Activated CD4-positive, CD25-positive, alpha-beta regulatory T cell (primary cell): Measurements from ENCODE around the gene COL20A1.
"Not testable (repeated sequence)": the region's sequence is repeated elsewhere in the genome, so short reads cannot be mapped to it uniquely, and the experiment has no call there.

ENCODE experiments used
- DNase-seq, 4 experiments: peaks; one replicate each; lab custom pipeline; 2025; lab: John Stamatoyannopoulos, UW

COL20A1 gene

GRCh38 chr20:63377256-63377941, 84.4 kb downstream of the COL20A1 start:
- no peak for DNase-seq

DNA sequence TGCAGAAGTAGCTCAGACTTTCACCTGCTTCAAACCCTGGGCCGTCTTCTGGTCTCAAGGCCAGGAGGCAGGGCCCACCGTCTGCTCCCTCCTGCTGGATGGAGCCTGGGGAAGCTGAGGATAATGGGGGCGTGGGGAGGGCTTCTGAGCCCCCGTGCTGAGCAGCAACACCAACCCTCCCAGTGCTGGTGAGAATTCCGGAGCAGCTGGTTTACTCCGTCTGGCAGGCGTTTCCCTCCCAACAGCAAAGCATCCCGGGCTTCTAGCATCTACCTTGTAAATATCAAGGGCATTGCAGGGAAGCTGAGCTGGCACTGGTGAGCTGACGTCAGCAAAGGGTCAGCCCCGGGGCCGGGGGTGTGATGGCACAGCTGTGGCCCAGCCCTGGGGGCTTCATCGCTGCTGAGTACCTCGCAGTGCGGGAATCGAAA, 85.0 kb downstream of the COL20A1 start:
- DNase-seq, result no peak

- DNase-seq, result no peak
These were observed 85.6 kb downstream of the COL20A1 start for GRCh38 chr20:63378626-63379025.

GRCh38 chr20:63379296-63379695, 86.3 kb downstream of the COL20A1 start:
- DNase-seq, result no peak

DNA sequence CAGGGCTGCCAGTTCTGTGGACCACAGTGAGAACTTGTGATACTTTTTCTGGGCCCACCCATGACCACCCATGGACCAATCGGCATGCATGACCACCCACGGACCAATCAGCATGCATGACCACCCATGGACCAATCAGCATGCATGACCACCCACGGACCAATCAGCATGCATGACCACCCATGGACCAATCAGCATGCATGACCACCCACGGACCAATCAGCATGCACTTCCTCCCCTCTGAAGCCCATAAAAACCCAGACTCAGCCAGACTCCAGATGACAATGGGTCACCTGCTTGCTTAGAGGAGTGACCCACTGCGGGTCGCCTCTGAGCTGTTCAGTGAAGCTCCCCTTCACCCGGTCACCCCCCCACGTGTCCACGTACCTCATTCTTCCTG, 86.9 kb downstream of the COL20A1 start:
- not testable (repeated sequence) for DNase-seq

GRCh38 chr20:63380346-63380870, 87.4 kb downstream of the COL20A1 start:
- DNase-seq, result no peak

- DNase-seq, result peak in 2 of 4 experiments; percentile 5 to 9
These were observed 88.9 kb downstream of the COL20A1 start for GRCh38 chr20:63381781-63382431.

- DNase-seq, result no peak
These were observed 89.7 kb downstream of the COL20A1 start for GRCh38 chr20:63382551-63383300.

- no peak for DNase-seq
These were observed 90.6 kb downstream of the COL20A1 start for GRCh38 chr20:63383556-63383955.

DNA sequence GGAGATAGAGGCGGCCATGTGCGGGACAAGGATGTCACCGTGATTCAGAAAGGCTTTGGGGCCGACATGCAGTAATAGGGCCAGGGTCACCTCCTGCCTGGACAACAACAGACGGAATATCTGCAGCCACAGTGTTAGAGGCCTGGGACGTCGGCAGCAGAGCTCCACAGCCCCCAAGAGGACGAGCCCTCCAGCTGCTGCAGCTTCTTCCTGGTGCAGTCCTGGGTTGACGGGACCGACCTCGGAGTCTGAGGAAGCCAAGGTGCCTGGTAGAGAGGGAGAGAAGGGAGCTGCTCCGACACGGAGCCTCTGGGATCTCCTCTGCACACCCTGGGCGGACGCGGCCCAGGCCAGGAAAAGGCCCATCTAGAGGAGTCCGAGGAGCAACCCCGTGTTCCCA, 91.3 kb downstream of the COL20A1 start:
- no peak for DNase-seq
